B cell (primary cell): ENCODE results near the gene MBD6. TPM values are rescaled to one million over a fixed set of nuclear protein-coding genes. Genes with fewer than 3 reads are reported as not detected.

Source experiments
- ATAC-seq: fragments of 200-7000 bp; cut with Tn5 transposase; one replicate; pipeline ENCODE4 v1.10.0; 2021; ENCODE audit warnings: low read depth, mild to moderate bottlenecking, moderate number of reproducible peaks, moderate library complexity
- CTCF ChIA-PET: fragments of 350-600 bp; sonication (Branson Sonifier 250); formaldehyde crosslinking; loops from one replicate; lab custom pipeline; 2021; ENCODE audit warnings: antibody characterized with exemption, inconsistent platforms; lab: Charles Lee
- POLR2A ChIA-PET: fragments of 350-600 bp; sonication (Branson Sonifier 250); formaldehyde crosslinking; loops from one replicate; lab custom pipeline; 2021; ENCODE audit warnings: antibody characterized with exemption; lab: Charles Lee
- DNase-seq: peaks from one replicate; pipeline ENCODE4 v3.0.0; 2013
- H2AFZ ChIP-seq: 2 replicates; pipeline ENCODE4 v1.6.1; 2012; ENCODE audit warnings: mild to moderate bottlenecking, low read depth, low read length; ENCODE audit not compliant: insufficient read depth, poor library complexity, severe bottlenecking
- H3K27ac ChIP-seq, 2 donors: 1 replicate in 1 of 2; 2 replicates in 1 of 2; pipeline ENCODE4 v1.5.1; 2012 to 2013; ENCODE audit warnings: low read length in 2 of 2, mild to moderate bottlenecking in 2 of 2, moderate library complexity in 1 of 2
- H3K27me3 ChIP-seq, 4 experiments: fragments of 200-600 bp in 1 of 4; sonication (generic) in 1 of 4; replicated peaks in 1 of 4; 1 replicate in 2 of 4; 2 replicates in 2 of 4; pipeline versions ENCODE4 v1.6.1 to v1.7.0; 2013 to 2016; ENCODE audit warnings: low read length in 3 of 4, mild to moderate bottlenecking in 2 of 4, mixed read lengths in 1 of 4, moderate library complexity in 1 of 4; ENCODE audit not compliant: insufficient read depth in 4 of 4, control insufficient read depth in 3 of 4; ENCODE audit errors: control extremely low read depth in 1 of 4
- H3K36me3 ChIP-seq, 2 experiments: replicated peaks in 1 of 2; 1 replicate in 1 of 2; 2 replicates in 1 of 2; pipeline versions ENCODE4 v1.6.1 to v1.7.1; 2013; ENCODE audit warnings: low read length in 1 of 2; ENCODE audit not compliant: insufficient read depth in 2 of 2, control insufficient read depth in 1 of 2; ENCODE audit errors: control extremely low read depth in 1 of 2, extremely low read depth in 1 of 2
- H3K4me1 ChIP-seq, 2 donors: fragments of 200-600 bp in 1 of 2; sonication (generic) in 1 of 2; 1 replicate in 1 of 2; 2 replicates in 1 of 2; pipeline versions ENCODE4 v1.5.1 to v1.6.1; 2013 to 2017; ENCODE audit warnings: low read length in 2 of 2; ENCODE audit not compliant: control insufficient read depth in 2 of 2, insufficient read depth in 2 of 2
- H3K4me2 ChIP-seq: replicated peaks from 2 replicates; pipeline ENCODE3; 2012; ENCODE audit warnings: mild to moderate bottlenecking, low read depth, low read length; ENCODE audit not compliant: poor library complexity, severe bottlenecking
- H3K4me3 ChIP-seq, 5 experiments: fragments of 200-600 bp in 1 of 5; sonication (generic) in 1 of 5; 1 replicate in 3 of 5; 2 replicates in 2 of 5; pipeline versions ENCODE4 v1.5.1 to v1.7.0; 2011 to 2016; ENCODE audit warnings: low read length in 4 of 5, mild to moderate bottlenecking in 4 of 5, low read depth in 2 of 5, control low read depth in 1 of 5, moderate library complexity in 1 of 5; ENCODE audit not compliant: insufficient read depth in 1 of 5; ENCODE audit errors: control extremely low read depth in 1 of 5, extremely low read depth in 1 of 5
- H3K79me2 ChIP-seq: fragments of 200-600 bp; sonication (generic); one replicate; pipeline ENCODE4 v1.6.0; 2016; ENCODE audit warnings: low read length; ENCODE audit not compliant: control insufficient read depth, insufficient read depth
- H3K9ac ChIP-seq: fragments of 200-600 bp; sonication (generic); 2 replicates; pipeline ENCODE4 v1.6.1; 2017; ENCODE audit warnings: mild to moderate bottlenecking, low read length, moderate library complexity
- H3K9me3 ChIP-seq, 3 donors: one replicate each; pipeline versions ENCODE4 v1.6.1 to v1.7.1; 2013; ENCODE audit warnings: low read length in 2 of 3; ENCODE audit not compliant: control insufficient read depth in 2 of 3, insufficient read depth in 1 of 3; ENCODE audit errors: control extremely low read depth in 1 of 3
- H4K20me1 ChIP-seq: 2 replicates; pipeline ENCODE4 v1.6.0; 2012; ENCODE audit warnings: mild to moderate bottlenecking, low read length; ENCODE audit not compliant: insufficient read depth, control insufficient read depth, poor library complexity, severe bottlenecking
- H3K27ac Mint-ChIP-seq: one replicate; pipeline ENCODE4 v1.8.0; 2021; ENCODE audit warnings: mixed read lengths
- H3K27me3 Mint-ChIP-seq: one replicate; pipeline ENCODE4 v1.8.0; 2021; ENCODE audit warnings: mixed read lengths
- H3K4me1 Mint-ChIP-seq: one replicate; pipeline ENCODE4 v1.8.0; 2021; ENCODE audit warnings: mixed read lengths
- H3K4me3 Mint-ChIP-seq: one replicate; pipeline ENCODE4 v1.8.0; 2021; ENCODE audit warnings: mixed read lengths
- H3K9me3 Mint-ChIP-seq: one replicate; pipeline ENCODE4 v1.8.0; 2022; ENCODE audit warnings: mixed read lengths; ENCODE audit not compliant: insufficient read depth
- EZH2 ChIP-seq: IDR thresholded peaks from 2 replicates; pipeline ENCODE4 v1.6.1; 2012; ENCODE audit warnings: borderline replicate concordance, low read depth, mild to moderate bottlenecking, moderate library complexity, low read length; ENCODE audit not compliant: insufficient read depth, poor library complexity, severe bottlenecking
- WGBS: methylation state at CpG from one replicate; pipeline ENCODE4 v1.1.5; 2013; ENCODE audit warnings: missing lambda C conversion rate; ENCODE audit not compliant: insufficient coverage; 5-methylcytosine and 5-hydroxymethylcytosine counted together
- intact Hi-C: fragments of 100-400 bp; cut with micrococcal nuclease; formaldehyde crosslinking; loops from one replicate; pipeline ENCODE4 v1.10.0; 2022
- polyA plus RNA-seq: library from polyadenylated mRNA; depleted of rRNA; stranded (reverse); fragments of >200 nt; gene quantifications from 2 replicates; pipeline ENCODE4 v1.2.3, GENCODE V29; 2012
- total RNA-seq, 2 donors: library from RNA; stranded (reverse); fragments of 120-200 nt in 1 of 2; gene quantifications; 1 replicate in 1 of 2; 2 replicates in 1 of 2; pipeline versions ENCODE4 v1.2.3 to v1.2.4, GENCODE V29; 2013 to 2022
- TF ChIP-seq, protein P1 (sequence below): fragments of 200-600 bp; IDR thresholded peaks from one replicate; pipeline ENCODE4 v1.8.0; 2022; ENCODE audit warnings: antibody characterized with exemption, mild to moderate bottlenecking

The MBD6 gene
- total and polyA plus RNA-seq, 2 donors (not counting 1 experiment from before 2014, with no cell fraction given): 39.4 to 121 TPM

- Histone ChIP-seq H3K36me3 (peaks cover 0 to 3% of the 10 kb centered on the region in 2 experiments), H3K4me1 (peaks cover 21 to 27% of the 10 kb centered on the region in 2 donors), H2AFZ (peak within 1 kb of the TSS; percentile 96), H3K27ac (peak within 1 kb of the TSS; percentile 58 to 90), H3K79me2 (peaks cover 19% of the 10 kb centered on the region), H4K20me1 (no peaks in the 10 kb centered on the region), H3K9me3 (peaks cover 0 to 4% (median 0%) of the 10 kb centered on the region in 3 donors), H3K9ac (peak within 1 kb of the TSS; percentile 98), H3K4me3 (peak within 1 kb of the TSS; percentile 68 to 96 (median 85)), H3K27me3 (peaks cover 0 to 26% (median 10%) of the 10 kb centered on the region in 4 experiments), H3K4me2 (peak within 1 kb of the TSS; percentile 88)
- DNase-seq (peak; percentile 94), ATAC-seq (peak; percentile 97)
- TF ChIP-seq, protein P1, sequence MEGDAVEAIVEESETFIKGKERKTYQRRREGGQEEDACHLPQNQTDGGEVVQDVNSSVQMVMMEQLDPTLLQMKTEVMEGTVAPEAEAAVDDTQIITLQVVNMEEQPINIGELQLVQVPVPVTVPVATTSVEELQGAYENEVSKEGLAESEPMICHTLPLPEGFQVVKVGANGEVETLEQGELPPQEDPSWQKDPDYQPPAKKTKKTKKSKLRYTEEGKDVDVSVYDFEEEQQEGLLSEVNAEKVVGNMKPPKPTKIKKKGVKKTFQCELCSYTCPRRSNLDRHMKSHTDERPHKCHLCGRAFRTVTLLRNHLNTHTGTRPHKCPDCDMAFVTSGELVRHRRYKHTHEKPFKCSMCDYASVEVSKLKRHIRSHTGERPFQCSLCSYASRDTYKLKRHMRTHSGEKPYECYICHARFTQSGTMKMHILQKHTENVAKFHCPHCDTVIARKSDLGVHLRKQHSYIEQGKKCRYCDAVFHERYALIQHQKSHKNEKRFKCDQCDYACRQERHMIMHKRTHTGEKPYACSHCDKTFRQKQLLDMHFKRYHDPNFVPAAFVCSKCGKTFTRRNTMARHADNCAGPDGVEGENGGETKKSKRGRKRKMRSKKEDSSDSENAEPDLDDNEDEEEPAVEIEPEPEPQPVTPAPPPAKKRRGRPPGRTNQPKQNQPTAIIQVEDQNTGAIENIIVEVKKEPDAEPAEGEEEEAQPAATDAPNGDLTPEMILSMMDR: no peak
- no peak for TF ChIP-seq EZH2
- intact Hi-C loops: loop anchor here (1.0 kb wide), 6 partner anchors 24 to 206 kb away; partner anchors contain the start of genes CDK4, MBD6, OS9 and PIP4K2C
- H3K9me3 Mint-ChIP-seq: no peaks in the 10 kb centered on the region
- ChIA-PET POLR2A (interaction anchor here (0.5 to 1.8 kb wide), 5 partner anchors 23 to 444 kb away, joined by 3 to 10 read pairs (median 5); partner anchors contain the start of gene DDIT3), CTCF (interaction anchor here (0.6 to 0.9 kb wide), 3 partner anchors 15 to 38 kb away, joined by 3 read pairs; no protein-coding TSS in a partner anchor)
- peaks cover 51% of the 10 kb centered on the region for H3K4me1 Mint-ChIP-seq
- peaks cover 18% of the 10 kb centered on the region for H3K27me3 Mint-ChIP-seq
- peak within 1 kb of the TSS; percentile 99 for H3K4me3 Mint-ChIP-seq
- under 1% methylated on average over 56 of the region's 56 CpGs for WGBS
- peak within 1 kb of the TSS; percentile 87 for H3K27ac Mint-ChIP-seq
Measured at GRCh38 chr12:57546438-57547287, 24.0 kb downstream of the MBD6 start, which contains the start of gene DCTN2. DCTN2 (minus strand) TSS chr12:57547192; CDS start chr12:57547063, 129 bp downstream.
